Measurements from ENCODE around the gene HEXA. TPM values are rescaled to one million over a fixed set of nuclear protein-coding genes. Genes with fewer than 3 reads are reported as not detected.

HEXA gene
- total and polyA plus RNA-seq, 5 donors, result 66.6 to 98.1 (median 93.0) TPM

GRCh38 chr15:72319985-72320671 lies 55.7 kb downstream of the HEXA start, which contains the start of gene CELF6:
TSS of gene CELF6 (minus strand) at chr15:72320157. CDS start at chr15:72319874, 283 bp downstream.
- DNase-seq, result peak; percentile 85 to 91 (median 91)
- WGBS, result under 1% methylated on average over 58 of the region's 58 CpGs
- Histone ChIP-seq H3K4me1 (ENCODE audit: control insufficient read depth, insufficient read depth, low read length) (peaks cover 7% of the 10 kb centered on the region), H3K9me3 (ENCODE audit: control insufficient read depth, low read length) (no peaks in the 10 kb centered on the region), H3K27ac (ENCODE audit: low read length) (no peak within 1 kb of the TSS), H3K4me3 (ENCODE audit: low read length) (peak within 1 kb of the TSS; percentile 80), H3K27me3 (ENCODE audit: control insufficient read depth, insufficient read depth) (no peaks in the 10 kb centered on the region)
- ATAC-seq, result peak; percentile 80 to 88
- intact Hi-C loops (cut with DNase I), result no loop called here

GRCh38 chr15:72319360-72319984 lies 56.3 kb downstream of the HEXA start:
- ATAC-seq (peak; percentile 89 to 91), DNase-seq (peak; percentile 75 to 92 (median 90))
- H3K27ac ChIP-seq (ENCODE audit: low read length), result no peak overlapping the region
- peak overlapping the region; percentile 80 for H3K4me3 ChIP-seq (ENCODE audit: low read length)
- 6% methylated on average over 48 of the region's 48 CpGs for WGBS
- no peaks in the 10 kb centered on the region for H3K9me3 ChIP-seq (ENCODE audit: control insufficient read depth, low read length)
- no peaks in the 10 kb centered on the region for H3K27me3 ChIP-seq (ENCODE audit: control insufficient read depth, insufficient read depth)
- peaks cover 7% of the 10 kb centered on the region for H3K4me1 ChIP-seq (ENCODE audit: control insufficient read depth, insufficient read depth, low read length)
- intact Hi-C loops (cut with DNase I), result no loop called here

- WGBS, result 46% methylated on average over 2 of the region's 2 CpGs
- no peak for ATAC-seq
- intact Hi-C loops (cut with DNase I), result no loop called here
These were observed 57.3 kb downstream of the HEXA start for GRCh38 chr15:72318408-72318942.

GRCh38 chr15:72315706-72316370 lies 60.0 kb downstream of the HEXA start:
- ATAC-seq, result no peak
- intact Hi-C loops (cut with DNase I), result no loop called here
- no peaks in the 10 kb centered on the region for H3K9me3 ChIP-seq (ENCODE audit: control insufficient read depth, low read length)

More at GRCh38 chr15:72318408-72318942, 57.3 kb downstream of the HEXA start:
- H3K4me1 ChIP-seq (ENCODE audit: control insufficient read depth, insufficient read depth, low read length), result peaks cover 7% of the 10 kb centered on the region
- DNase-seq, result no peak
- no peak overlapping the region for H3K27ac ChIP-seq (ENCODE audit: low read length)
- no peaks in the 10 kb centered on the region for H3K9me3 ChIP-seq (ENCODE audit: control insufficient read depth, low read length)
- H3K27me3 ChIP-seq (ENCODE audit: control insufficient read depth, insufficient read depth), result no peaks in the 10 kb centered on the region
- H3K4me3 ChIP-seq (ENCODE audit: low read length), result no peak overlapping the region

GRCh38 chr15:72313881-72314280 lies 61.9 kb downstream of the HEXA start:
- ATAC-seq (no peak), DNase-seq (no peak)

More at GRCh38 chr15:72315706-72316370, 60.0 kb downstream of the HEXA start:
- DNase-seq, result no peak
- WGBS, result 65% methylated on average over 6 of the region's 6 CpGs
- Histone ChIP-seq H3K27ac (ENCODE audit: low read length) (no peak overlapping the region), H3K27me3 (ENCODE audit: control insufficient read depth, insufficient read depth) (no peaks in the 10 kb centered on the region), H3K4me3 (ENCODE audit: low read length) (no peak overlapping the region), H3K4me1 (ENCODE audit: control insufficient read depth, insufficient read depth, low read length) (peaks cover 7% of the 10 kb centered on the region)

GRCh38 chr15:72313448-72313840 lies 62.4 kb downstream of the HEXA start:
- ATAC-seq, result no peak
- 77% methylated on average over 2 of the region's 2 CpGs for WGBS

More at GRCh38 chr15:72313881-72314280, 61.9 kb downstream of the HEXA start:
- 92% methylated on average over 2 of the region's 2 CpGs for WGBS
- Histone ChIP-seq H3K27ac (ENCODE audit: low read length) (no peak overlapping the region), H3K4me3 (ENCODE audit: low read length) (no peak overlapping the region), H3K27me3 (ENCODE audit: control insufficient read depth, insufficient read depth) (no peaks in the 10 kb centered on the region), H3K9me3 (ENCODE audit: control insufficient read depth, low read length) (no peaks in the 10 kb centered on the region), H3K4me1 (ENCODE audit: control insufficient read depth, insufficient read depth, low read length) (no peaks in the 10 kb centered on the region)
- intact Hi-C loops (cut with DNase I), result no loop called here

GRCh38 chr15:72312605-72313447 lies 63.0 kb downstream of the HEXA start:
- no peaks in the 10 kb centered on the region for H3K27me3 ChIP-seq (ENCODE audit: control insufficient read depth, insufficient read depth)
- no peak overlapping the region for H3K27ac ChIP-seq (ENCODE audit: low read length)
- no peaks in the 10 kb centered on the region for H3K9me3 ChIP-seq (ENCODE audit: control insufficient read depth, low read length)
- intact Hi-C loops (cut with DNase I), result no loop called here
- DNase-seq (peak; percentile 73 to 85 (median 84)), ATAC-seq (peak; percentile 75 to 82)
- H3K4me1 ChIP-seq (ENCODE audit: control insufficient read depth, insufficient read depth, low read length), result no peaks in the 10 kb centered on the region
- no peak overlapping the region for H3K4me3 ChIP-seq (ENCODE audit: low read length)
- WGBS, result 58% methylated on average over 2 of the region's 2 CpGs

More at GRCh38 chr15:72313448-72313840, 62.4 kb downstream of the HEXA start:
- no peaks in the 10 kb centered on the region for H3K4me1 ChIP-seq (ENCODE audit: control insufficient read depth, insufficient read depth, low read length)
- no peak overlapping the region for H3K4me3 ChIP-seq (ENCODE audit: low read length)
- H3K9me3 ChIP-seq (ENCODE audit: control insufficient read depth, low read length), result no peaks in the 10 kb centered on the region
- intact Hi-C loops (cut with DNase I), result no loop called here
- H3K27ac ChIP-seq (ENCODE audit: low read length), result no peak overlapping the region
- no peak for DNase-seq
- no peaks in the 10 kb centered on the region for H3K27me3 ChIP-seq (ENCODE audit: control insufficient read depth, insufficient read depth)

GRCh38 chr15:72307026-72307425 lies 68.8 kb downstream of the HEXA start:
- ATAC-seq (no peak), DNase-seq (no peak)
- Histone ChIP-seq H3K27me3 (ENCODE audit: control insufficient read depth, insufficient read depth) (no peaks in the 10 kb centered on the region), H3K9me3 (ENCODE audit: control insufficient read depth, low read length) (no peaks in the 10 kb centered on the region), H3K4me3 (ENCODE audit: low read length) (no peak overlapping the region), H3K4me1 (ENCODE audit: control insufficient read depth, insufficient read depth, low read length) (no peaks in the 10 kb centered on the region), H3K27ac (ENCODE audit: low read length) (no peak overlapping the region)
- WGBS, result 71% methylated on average over 5 of the region's 5 CpGs
- intact Hi-C loops (cut with DNase I), result no loop called here

- no peak overlapping the region for H3K27ac ChIP-seq (ENCODE audit: low read length)
- no peaks in the 10 kb centered on the region for H3K4me1 ChIP-seq (ENCODE audit: control insufficient read depth, insufficient read depth, low read length)
- H3K4me3 ChIP-seq (ENCODE audit: low read length), result no peak overlapping the region
- intact Hi-C loops (cut with DNase I), result no loop called here
- WGBS, result 61% methylated on average over 10 of the region's 10 CpGs
- no peaks in the 10 kb centered on the region for H3K27me3 ChIP-seq (ENCODE audit: control insufficient read depth, insufficient read depth)
- ATAC-seq (peak in 1 of 2 donors; percentile 52), DNase-seq (peak; percentile 27 to 58 (median 49))
- H3K9me3 ChIP-seq (ENCODE audit: control insufficient read depth, low read length), result no peaks in the 10 kb centered on the region
These were observed 69.5 kb downstream of the HEXA start for GRCh38 chr15:72306211-72306785.

- intact Hi-C loops (cut with DNase I), result no loop called here
- ATAC-seq, result no peak
These were observed 71.2 kb downstream of the HEXA start for GRCh38 chr15:72304596-72304995.

More at GRCh38 chr15:72304596-72304995, 71.2 kb downstream of the HEXA start:
- Histone ChIP-seq H3K9me3 (ENCODE audit: control insufficient read depth, low read length) (no peaks in the 10 kb centered on the region), H3K4me3 (ENCODE audit: low read length) (no peak overlapping the region), H3K27ac (ENCODE audit: low read length) (no peak overlapping the region), H3K27me3 (ENCODE audit: control insufficient read depth, insufficient read depth) (no peaks in the 10 kb centered on the region), H3K4me1 (ENCODE audit: control insufficient read depth, insufficient read depth, low read length) (no peaks in the 10 kb centered on the region)
- WGBS, result 90% methylated on average over 7 of the region's 7 CpGs
- no peak for DNase-seq
